ENCODE results near the gene PRLHR.

Gene PRLHR

DNA sequence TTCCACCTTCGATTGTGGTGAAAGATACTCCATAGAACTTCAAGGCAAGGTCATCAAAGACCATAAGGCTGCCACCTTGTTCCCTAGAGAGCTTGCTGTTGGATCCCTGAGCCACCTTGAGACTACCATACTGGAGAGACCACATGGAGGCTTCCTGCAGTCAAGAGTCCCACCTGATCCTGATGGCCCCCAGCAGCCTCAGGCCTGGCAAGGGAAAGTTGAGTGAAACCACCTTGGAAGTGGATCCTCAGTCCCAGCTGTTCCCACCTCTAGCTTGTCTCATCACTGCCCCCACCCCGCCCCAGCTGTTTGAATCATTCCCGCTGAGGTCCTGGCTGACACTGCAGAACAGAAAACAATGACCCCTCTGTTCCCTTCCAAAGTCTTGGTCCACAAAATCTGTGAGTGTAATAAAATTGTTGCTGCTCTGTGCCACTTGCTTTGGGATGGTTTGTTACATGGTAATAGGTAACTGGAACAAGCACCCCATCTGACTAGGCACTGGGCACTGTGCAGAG is 32.0 kb downstream of the PRLHR start:
- DNase-seq (ENCODE audit: low read depth in 3 of 3): no peak

DNA sequence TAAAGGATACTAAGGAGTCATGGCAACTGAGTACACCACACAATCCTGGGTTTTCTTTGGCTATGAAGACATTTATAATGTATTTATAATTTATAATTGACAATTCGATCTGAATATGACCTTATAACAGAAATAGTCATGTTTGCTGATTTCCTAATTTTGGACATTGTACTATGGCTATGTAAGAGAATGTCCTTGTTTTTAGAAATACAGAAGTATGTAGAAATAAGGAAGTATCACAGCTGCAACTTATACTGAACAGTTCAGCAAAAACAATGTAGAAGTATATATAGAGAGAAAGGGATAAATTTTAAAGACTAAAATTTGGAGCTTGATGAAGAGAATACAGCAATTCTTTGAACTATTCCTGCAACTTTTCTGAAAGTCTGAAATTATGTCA is 32.6 kb downstream of the PRLHR start:
- DNase-seq (ENCODE audit: low read depth in 3 of 3): no peak

DNA sequence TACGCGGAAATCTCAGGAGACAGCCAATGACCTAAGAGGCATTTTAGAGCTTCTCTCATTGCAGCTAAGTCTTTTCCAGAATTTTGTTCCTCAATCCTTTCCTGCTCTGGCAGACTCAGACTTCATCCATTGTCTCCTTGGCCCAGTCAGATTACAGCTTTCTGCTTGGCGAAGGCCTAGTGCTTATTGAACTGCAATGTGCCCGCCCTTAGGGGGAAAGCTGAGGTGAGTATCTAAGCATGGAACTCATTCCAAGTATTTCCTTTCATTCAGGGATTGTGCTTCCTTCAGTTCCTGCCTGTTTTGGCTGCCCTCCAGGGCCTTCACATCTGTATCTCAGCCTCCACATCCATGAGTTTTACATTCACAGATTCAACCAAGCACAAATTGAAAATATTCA is 37.5 kb downstream of the PRLHR start:
- DNase-seq (ENCODE audit: low read depth in 3 of 3): no peak

DNA sequence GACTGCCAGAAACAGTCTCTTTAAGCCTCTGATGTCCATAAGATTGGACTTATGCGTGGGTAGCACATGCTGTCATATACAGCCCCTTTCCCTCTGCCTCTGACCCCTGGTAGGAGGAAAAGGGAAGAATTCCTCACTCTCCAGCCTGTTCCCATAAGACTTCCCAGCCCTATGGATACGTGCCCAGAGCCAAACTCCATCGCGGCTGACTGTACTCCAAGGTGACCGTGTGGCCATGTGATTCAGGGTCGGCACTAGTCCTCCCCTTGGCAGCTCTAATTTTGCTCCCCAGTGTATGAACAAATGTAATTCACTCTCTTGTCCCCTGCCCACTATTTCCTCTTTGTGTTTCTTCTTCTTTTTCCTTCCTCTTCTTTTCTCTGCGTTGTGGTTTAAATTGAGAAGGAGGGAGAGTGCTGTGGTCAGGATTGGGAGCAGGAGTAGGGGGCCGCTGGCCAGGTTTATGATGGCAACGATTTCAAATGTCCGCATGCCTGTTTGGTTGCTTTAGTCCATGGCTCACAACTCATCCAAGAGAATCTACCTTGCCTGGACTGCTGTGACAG is 43.8 kb downstream of the PRLHR start:
- DNase-seq (ENCODE audit: low read depth in 3 of 3): no peak

DNA sequence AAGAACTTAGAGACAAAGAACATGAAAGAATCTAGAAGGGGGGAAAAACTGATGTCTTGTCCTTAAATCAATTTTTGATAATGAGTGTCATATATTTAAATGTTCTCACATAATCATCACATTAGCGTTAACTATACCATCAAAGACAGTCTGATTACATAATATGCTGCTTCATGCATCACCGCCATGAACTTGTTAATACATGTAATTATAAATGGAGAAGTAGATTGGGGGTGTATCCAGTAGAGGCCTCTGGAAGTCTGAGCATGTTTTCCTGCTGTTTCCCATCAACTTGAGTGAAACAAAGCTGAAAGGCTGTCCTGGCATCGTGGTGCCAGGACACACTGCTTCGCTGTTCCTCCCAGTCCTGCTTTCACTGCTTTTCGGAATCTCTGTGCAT is 48.2 kb downstream of the PRLHR start:
- DNase-seq (ENCODE audit: low read depth in 3 of 3): no peak

DNA sequence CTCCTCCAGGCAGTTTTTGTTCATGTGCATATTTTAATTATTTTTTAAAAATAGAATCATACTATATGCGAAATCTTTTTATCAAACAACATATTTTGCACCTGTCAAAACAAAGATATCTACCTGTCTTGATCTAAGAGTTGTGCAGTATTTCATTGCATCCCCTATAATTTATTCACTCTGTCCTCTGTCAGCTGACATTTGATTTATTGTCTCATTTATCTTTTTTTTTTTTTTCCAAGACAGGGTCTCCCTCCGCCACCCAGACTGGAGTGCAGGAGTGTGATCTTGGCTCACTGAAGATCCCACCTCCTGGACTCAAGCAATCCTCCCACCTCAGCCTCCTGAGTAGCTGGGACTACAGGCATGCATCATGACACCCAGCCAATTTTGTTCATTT is 49.0 kb downstream of the PRLHR start:
- DNase-seq (ENCODE audit: low read depth in 3 of 3): no peak

DNA sequence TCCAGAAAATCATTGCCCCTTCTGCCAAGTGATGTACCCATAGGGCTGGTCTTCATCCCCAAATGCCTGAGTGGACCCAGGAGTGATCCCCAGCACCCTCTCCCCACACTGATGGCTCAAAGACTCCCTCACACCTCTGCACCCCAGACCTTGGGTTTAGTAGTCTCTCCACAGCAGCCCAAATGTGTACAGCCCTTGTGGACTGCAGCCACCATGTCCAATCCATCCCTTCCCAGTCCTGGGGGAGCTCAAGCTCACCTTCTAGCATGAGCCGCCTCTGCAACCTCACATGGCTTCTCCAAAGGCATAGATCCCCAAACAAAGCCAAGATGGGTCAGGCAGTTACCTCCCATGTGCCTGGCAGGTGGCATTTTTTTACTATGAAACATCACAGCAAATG is 50.1 kb downstream of the PRLHR start:
- no peak for DNase-seq (ENCODE audit: low read depth in 3 of 3)

DNA sequence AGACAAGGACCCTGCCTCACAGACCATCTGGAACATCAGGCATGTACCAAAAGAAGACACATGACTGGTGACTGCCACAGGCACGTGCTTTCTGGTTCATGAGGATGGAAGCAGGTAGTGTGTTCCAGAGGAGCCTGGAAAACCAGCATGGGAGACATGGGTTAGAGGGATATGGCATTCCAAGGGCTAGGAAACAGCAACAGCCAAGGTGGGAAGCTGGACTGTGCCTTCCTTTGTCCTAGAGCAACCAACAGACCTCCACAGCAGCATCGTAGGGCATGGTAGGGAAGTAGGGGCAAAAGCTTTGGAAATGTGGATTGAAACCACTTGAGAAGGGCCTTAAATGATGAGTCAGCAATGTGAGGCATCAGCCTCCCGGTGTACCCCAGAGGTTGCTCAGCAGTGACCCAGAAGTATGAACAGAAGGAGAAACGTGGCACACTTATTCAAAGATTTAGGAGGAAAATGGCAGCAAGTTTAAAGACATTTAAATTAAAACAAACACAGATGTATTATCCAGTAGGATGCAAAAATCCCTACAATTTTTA is 51.0 kb downstream of the PRLHR start:
- DNase-seq (ENCODE audit: low read depth in 3 of 3): no peak

DNA sequence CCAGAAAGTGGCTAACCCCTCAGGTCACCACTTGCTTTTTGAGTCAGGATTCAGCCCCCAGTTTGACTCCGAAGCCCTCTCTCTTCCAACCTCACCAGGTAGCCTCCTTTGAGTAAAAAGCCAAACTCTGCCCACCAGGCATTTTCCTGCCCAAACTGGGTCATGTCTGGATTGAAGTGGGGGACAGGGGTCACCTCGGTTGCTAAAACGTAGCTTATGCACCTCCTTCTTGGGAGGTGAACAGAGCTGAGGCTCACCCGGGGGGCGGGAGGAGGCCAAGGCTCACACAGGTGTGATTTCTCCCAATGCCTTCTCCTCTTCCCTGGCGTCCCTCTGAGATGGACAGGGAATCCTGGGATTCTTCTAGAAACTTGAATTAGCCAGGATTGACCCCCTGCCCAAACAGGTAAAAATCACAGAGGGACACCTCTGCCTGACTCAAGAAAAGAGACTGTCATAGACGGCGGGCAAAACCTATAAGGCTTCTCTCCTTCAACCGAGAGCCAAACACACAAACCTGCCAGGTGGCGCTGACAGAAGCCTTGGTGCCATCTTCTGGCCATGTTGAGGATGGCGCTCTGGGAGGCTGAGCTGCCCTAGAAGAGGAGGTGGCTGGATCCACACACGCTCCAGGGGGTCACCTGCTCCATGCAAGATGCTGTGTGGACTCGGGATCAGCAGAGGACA is 51.6 kb downstream of the PRLHR start:
- peak; percentile 9 to 42 (median 14) for DNase-seq (ENCODE audit: low read depth in 3 of 3)

DNA sequence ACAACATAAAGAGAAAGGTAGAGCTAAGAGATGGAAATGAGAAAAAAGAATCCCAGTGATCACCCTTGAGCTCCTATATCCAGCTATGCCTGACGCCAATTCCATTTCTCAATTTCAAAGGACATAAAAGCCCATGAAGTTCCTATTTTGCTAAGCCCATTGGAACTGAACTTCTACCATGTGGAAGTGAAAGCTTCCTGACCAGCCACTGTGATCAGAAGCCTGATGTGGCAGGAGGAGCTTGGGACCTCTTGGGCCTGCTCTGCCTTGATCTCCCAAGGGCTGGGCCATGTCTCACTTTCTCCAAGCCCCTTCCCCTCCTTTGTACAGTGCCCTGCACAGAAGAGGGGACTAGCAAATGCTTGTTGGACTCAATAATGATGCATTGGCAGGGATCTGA is 52.7 kb downstream of the PRLHR start:
- no peak for DNase-seq (ENCODE audit: low read depth in 3 of 3)

DNA sequence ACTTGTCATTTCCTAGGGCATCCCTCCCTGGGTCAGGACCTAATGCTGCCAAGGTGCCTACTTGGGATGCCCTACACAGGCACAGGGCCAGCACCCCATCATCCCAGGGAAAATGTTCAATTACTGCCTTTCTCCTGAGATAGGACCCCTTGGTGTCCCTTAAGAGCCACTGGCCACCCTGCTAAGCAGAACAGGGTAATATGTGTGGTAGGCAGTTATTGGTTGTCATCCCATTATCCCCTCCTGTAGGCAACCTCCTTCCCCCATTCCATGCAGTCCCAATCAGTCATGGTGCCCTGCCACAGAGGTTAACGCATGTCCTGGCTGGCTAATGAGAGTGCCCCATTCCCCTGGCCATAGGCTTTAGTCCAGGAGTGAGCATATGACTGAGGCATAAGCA is 53.2 kb downstream of the PRLHR start:
- no peak for DNase-seq (ENCODE audit: low read depth in 3 of 3)

DNA sequence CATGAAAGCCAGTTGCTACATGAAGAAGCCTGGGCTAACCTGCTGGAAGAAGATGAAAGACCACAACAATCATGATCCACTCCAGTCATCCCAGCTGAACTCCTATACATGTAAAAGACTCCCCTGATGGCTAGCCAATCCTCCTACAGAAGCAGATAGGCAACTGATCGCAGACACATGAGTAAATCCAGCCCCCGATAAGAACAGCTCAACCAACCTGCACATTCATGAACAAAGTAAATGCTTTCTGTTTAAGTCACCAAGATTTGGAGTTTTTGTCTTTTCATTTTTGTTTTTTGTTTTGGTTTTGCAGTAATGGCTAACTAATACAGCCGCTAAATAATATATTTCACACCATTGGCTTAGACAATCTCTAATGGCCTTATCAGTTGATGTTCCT is 53.7 kb downstream of the PRLHR start:
- no peak for DNase-seq (ENCODE audit: low read depth in 3 of 3)
